CD8-positive, alpha-beta memory T cell (primary cell): ENCODE data around the gene C17orf113. TPM values are rescaled to one million over a fixed set of nuclear protein-coding genes. Genes with fewer than 3 reads are reported as not detected.
A peak's percentile ranks its signal among the peaks of the same experiment; 100 is the strongest.

Experiments used
- CTCF ChIA-PET: fragments of 350-600 bp; sonication (Branson Sonifier 250); formaldehyde crosslinking; loops from one replicate; lab custom pipeline; 2021; ENCODE audit warnings: antibody characterized with exemption; lab: Charles Lee
- POLR2A ChIA-PET: fragments of 350-600 bp; sonication (Branson Sonifier 250); formaldehyde crosslinking; loops from one replicate; lab custom pipeline; 2021; ENCODE audit warnings: antibody characterized with exemption; lab: Charles Lee
- DNase-seq, 5 donors: peaks; one replicate each; pipeline versions ENCODE4 v3.0.0 to v3.0.0-alpha.2; 2020 to 2022; ENCODE audit warnings: mixed read lengths in 1 of 5
- H3K27ac ChIP-seq: one replicate; pipeline ENCODE4 v1.7.0; 2013; ENCODE audit warnings: low read depth, mild to moderate bottlenecking, low read length, moderate library complexity
- H3K27me3 ChIP-seq: 2 replicates; pipeline ENCODE4 v1.7.0; 2013; ENCODE audit warnings: low read length, mild to moderate bottlenecking; ENCODE audit not compliant: insufficient read depth, poor library complexity, severe bottlenecking
- H3K36me3 ChIP-seq: 2 replicates; pipeline ENCODE4 v1.7.0; 2013; ENCODE audit warnings: mild to moderate bottlenecking, low read length, moderate library complexity; ENCODE audit not compliant: insufficient read depth
- H3K4me1 ChIP-seq: 2 replicates; pipeline ENCODE4 v1.7.0; 2013; ENCODE audit warnings: mild to moderate bottlenecking, low read length, moderate library complexity; ENCODE audit not compliant: insufficient read depth
- H3K4me3 ChIP-seq: 2 replicates; pipeline ENCODE4 v1.7.0; 2013; ENCODE audit warnings: mild to moderate bottlenecking, low read length
- H3K9me3 ChIP-seq: 2 replicates; pipeline ENCODE4 v1.7.0; 2013; ENCODE audit warnings: mild to moderate bottlenecking, low read length
- H3K27ac Mint-ChIP-seq, 8 donors: one replicate each; pipeline ENCODE4 v1.8.0; 2020 to 2021; ENCODE audit warnings: mixed read lengths in 8 of 8, mild to moderate bottlenecking in 6 of 8, inconsistent platforms in 3 of 8, moderate library complexity in 3 of 8
- H3K27me3 Mint-ChIP-seq, 2 donors: one replicate each; pipeline ENCODE4 v1.8.0; 2020 to 2021; ENCODE audit warnings: mixed read lengths in 2 of 2, mild to moderate bottlenecking in 1 of 2, moderate library complexity in 1 of 2
- H3K36me3 Mint-ChIP-seq, 3 donors: one replicate each; pipeline ENCODE4 v1.8.0; 2020 to 2021; ENCODE audit warnings: mixed read lengths in 3 of 3, inconsistent platforms in 1 of 3, mild to moderate bottlenecking in 1 of 3
- H3K4me1 Mint-ChIP-seq, 3 donors: one replicate each; pipeline ENCODE4 v1.8.0; 2020 to 2021; ENCODE audit warnings: mixed read lengths in 3 of 3, inconsistent platforms in 1 of 3, mild to moderate bottlenecking in 1 of 3
- H3K4me3 Mint-ChIP-seq, 7 donors: one replicate each; pipeline ENCODE4 v1.8.0; 2020 to 2021; ENCODE audit warnings: mixed read lengths in 7 of 7, mild to moderate bottlenecking in 6 of 7, moderate library complexity in 4 of 7, inconsistent platforms in 2 of 7
- H3K9me3 Mint-ChIP-seq, 5 donors: one replicate each; pipeline ENCODE4 v1.8.0; 2020 to 2022; ENCODE audit warnings: mixed read lengths in 5 of 5, mild to moderate bottlenecking in 3 of 5, moderate library complexity in 2 of 5, inconsistent platforms in 1 of 5
- polyA plus RNA-seq: library from polyadenylated mRNA; unstranded; fragments of 300-500 nt; fragmentation: Illumina TruSeq; gene quantifications from one replicate; pipeline ENCODE4 v1.2.3, GENCODE V29; 2021
- total RNA-seq, 2 experiments: library from RNA; stranded (reverse); gene quantifications; one replicate each; pipeline ENCODE4 v1.2.3, GENCODE V29; 2021

The C17orf113 gene
- total and polyA plus RNA-seq, 3 experiments from 2014 or later, result 0.10 to 0.20 (median 0.15) TPM

GRCh38 chr17:41992576-41992975 lies 57.8 kb downstream of the C17orf113 start:
- POLR2A ChIA-PET, result no interaction called here
- no peaks in the 10 kb centered on the region for H3K27me3 ChIP-seq
- Mint-ChIP-seq H3K27me3 (peaks cover 0 to 1% of the 10 kb centered on the region in 2 donors), H3K27ac (no peak overlapping the region), H3K4me3 (no peak overlapping the region), H3K36me3 (peaks cover 14 to 95% (median 18%) of the 10 kb centered on the region in 3 donors), H3K9me3 (no peaks in the 10 kb centered on the region), H3K4me1 (no peaks in the 10 kb centered on the region)
- CTCF ChIA-PET, result interaction anchor here (1.1 kb wide), 1 partner anchor 19 kb away, joined by 3 read pairs; no protein-coding TSS in a partner anchor
- no peaks in the 10 kb centered on the region for H3K9me3 ChIP-seq
- H3K36me3 ChIP-seq, result peaks cover 65% of the 10 kb centered on the region
- no peak overlapping the region for H3K27ac ChIP-seq
- no peak overlapping the region for H3K4me3 ChIP-seq
- no peaks in the 10 kb centered on the region for H3K4me1 ChIP-seq
- no peak for DNase-seq

- no peak overlapping the region for H3K27ac ChIP-seq
- no peaks in the 10 kb centered on the region for H3K27me3 ChIP-seq
- no peaks in the 10 kb centered on the region for H3K4me1 ChIP-seq
- no peaks in the 10 kb centered on the region for H3K9me3 ChIP-seq
- H3K4me3 ChIP-seq, result no peak overlapping the region
- H3K4me1 Mint-ChIP-seq, result no peaks in the 10 kb centered on the region
- DNase-seq, result no peak
- ChIA-PET CTCF (interaction anchor here (1.1 to 1.5 kb wide), 2 partner anchors 27 to 28 kb away, joined by 3 to 4 read pairs; partner anchors contain the start of gene DNAJC7), POLR2A (no interaction called here)
- no peaks in the 10 kb centered on the region for H3K9me3 Mint-ChIP-seq
- peaks cover 64% of the 10 kb centered on the region for H3K36me3 ChIP-seq
- H3K27me3 Mint-ChIP-seq, result peaks cover 0 to 1% of the 10 kb centered on the region in 2 donors
- H3K4me3 Mint-ChIP-seq, result no peak overlapping the region
- H3K36me3 Mint-ChIP-seq, result peaks cover 10 to 95% (median 18%) of the 10 kb centered on the region in 3 donors
- no peak overlapping the region for H3K27ac Mint-ChIP-seq
Observed at GRCh38 chr17:41989702-41990419, 60.5 kb downstream of the C17orf113 start.

GRCh38 chr17:41988418-41988817 lies 62.0 kb downstream of the C17orf113 start:
- DNase-seq, result no peak
- Histone ChIP-seq H3K4me1 (no peaks in the 10 kb centered on the region), H3K36me3 (peaks cover 63% of the 10 kb centered on the region), H3K27ac (no peak overlapping the region), H3K9me3 (no peaks in the 10 kb centered on the region), H3K4me3 (no peak overlapping the region), H3K27me3 (no peaks in the 10 kb centered on the region)
- Mint-ChIP-seq H3K27ac (peak overlapping the region in 4 of 8 donors; percentile 4 to 84 (median 38)), H3K36me3 (peaks cover 7 to 93% (median 20%) of the 10 kb centered on the region in 3 donors), H3K27me3 (peaks cover 0 to 1% of the 10 kb centered on the region in 2 donors), H3K9me3 (no peaks in the 10 kb centered on the region), H3K4me1 (no peaks in the 10 kb centered on the region), H3K4me3 (no peak overlapping the region)
- ChIA-PET CTCF (interaction anchor here (1.5 kb wide), 1 partner anchor 30 kb away, joined by 4 read pairs; the partner anchor contains the start of gene DNAJC7), POLR2A (interaction anchor here (0.6 kb wide), 1 partner anchor 164 kb away, joined by 3 read pairs; no protein-coding TSS in a partner anchor)

Other genes with a start within 250 kb of the C17orf113 start
- gene P3H4, start 238.7 kb downstream of the C17orf113 start, total RNA-seq, result 1 to 10 TPM; 2.6 to 3.7 TPM
- 5.4 TPM for gene P3H4, start 238.7 kb downstream of the C17orf113 start, polyA plus RNA-seq
- 1 to 10 TPM; 1.4 to 1.5 TPM for gene FKBP10, start 237.6 kb downstream of the C17orf113 start, total RNA-seq
- gene FKBP10, start 237.6 kb downstream of the C17orf113 start, polyA plus RNA-seq, result not detected
- 10 to 100 TPM; 48.5 to 50.2 TPM for gene NT5C3B, start 214.4 kb downstream of the C17orf113 start, total RNA-seq
- gene NT5C3B, start 214.4 kb downstream of the C17orf113 start, polyA plus RNA-seq, result 45.0 TPM
- not detected for gene KLHL10, start 212.8 kb downstream of the C17orf113 start, total RNA-seq
- 0.24 TPM for gene KLHL10, start 212.8 kb downstream of the C17orf113 start, polyA plus RNA-seq
- 10 to 100 TPM; 24.7 to 26.9 TPM for gene KLHL11, start 185.2 kb downstream of the C17orf113 start, total RNA-seq
- gene KLHL11, start 185.2 kb downstream of the C17orf113 start, polyA plus RNA-seq, result 6.4 TPM
- gene ACLY, start 131.7 kb downstream of the C17orf113 start, total RNA-seq, result 100 to 1,000 TPM; 188 to 189 TPM
- gene ACLY, start 131.7 kb downstream of the C17orf113 start, polyA plus RNA-seq, result 70.6 TPM
- under 1 TPM; 0.53 to 0.57 TPM for gene ODAD4, start 120.0 kb downstream of the C17orf113 start, total RNA-seq
- gene ODAD4, start 120.0 kb downstream of the C17orf113 start, polyA plus RNA-seq, result 0.10 TPM
- gene CNP, start 83.8 kb downstream of the C17orf113 start, total RNA-seq, result 10 to 100 TPM; 70.3 to 71.6 TPM
- 35.3 TPM for gene CNP, start 83.8 kb downstream of the C17orf113 start, polyA plus RNA-seq
- gene DNAJC7, start 33.2 kb downstream of the C17orf113 start, total RNA-seq, result 100 to 1,000 TPM; 111 TPM
- gene DNAJC7, start 33.2 kb downstream of the C17orf113 start, polyA plus RNA-seq, result 74.6 TPM
- gene NKIRAS2, start 30.5 kb downstream of the C17orf113 start, total RNA-seq, result 10 to 100 TPM; 29.4 to 31.3 TPM
- 33.5 TPM for gene NKIRAS2, start 30.5 kb downstream of the C17orf113 start, polyA plus RNA-seq
- not detected for gene ZNF385C, start 47.9 kb upstream of the C17orf113 start, total RNA-seq
- not detected for gene ZNF385C, start 47.9 kb upstream of the C17orf113 start, polyA plus RNA-seq
- 1 to 10 TPM; 8.1 to 9.7 TPM for gene DHX58, start 62.1 kb upstream of the C17orf113 start, total RNA-seq
- 10.7 TPM for gene DHX58, start 62.1 kb upstream of the C17orf113 start, polyA plus RNA-seq
- gene KAT2A, start 70.8 kb upstream of the C17orf113 start, total RNA-seq, result 10 to 100 TPM; 52.5 to 53.3 TPM
- gene KAT2A, start 70.8 kb upstream of the C17orf113 start, polyA plus RNA-seq, result 8.5 TPM
- gene HSPB9, start 72.2 kb upstream of the C17orf113 start, total RNA-seq, result under 1 TPM; 0.11 to 0.15 TPM
- gene HSPB9, start 72.2 kb upstream of the C17orf113 start, polyA plus RNA-seq, result not detected
- gene RAB5C, start 104.4 kb upstream of the C17orf113 start, total RNA-seq, result 10 to 100 TPM; 61.3 to 64.3 TPM
- gene RAB5C, start 104.4 kb upstream of the C17orf113 start, polyA plus RNA-seq, result 86.0 TPM
- 1 to 10 TPM; 1.5 to 1.7 TPM for gene KCNH4, start 130.5 kb upstream of the C17orf113 start, total RNA-seq
- not detected for gene KCNH4, start 130.5 kb upstream of the C17orf113 start, polyA plus RNA-seq
- gene HCRT, start 134.9 kb upstream of the C17orf113 start, total RNA-seq, result not detected
- not detected for gene HCRT, start 134.9 kb upstream of the C17orf113 start, polyA plus RNA-seq
- gene GHDC, start 143.9 kb upstream of the C17orf113 start, total RNA-seq, result 10 to 100 TPM; 18.4 to 21.7 TPM
- gene GHDC, start 143.9 kb upstream of the C17orf113 start, polyA plus RNA-seq, result 23.1 TPM
- 100 to 1,000 TPM; 124 to 132 TPM for gene STAT5B, start 225.8 kb upstream of the C17orf113 start, total RNA-seq
- gene STAT5B, start 225.8 kb upstream of the C17orf113 start, polyA plus RNA-seq, result 108 TPM
- gene STAT5A, start 237.9 kb upstream of the C17orf113 start, total RNA-seq, result 100 to 1,000 TPM; 259 to 263 TPM
- 90.3 TPM for gene STAT5A, start 237.9 kb upstream of the C17orf113 start, polyA plus RNA-seq